ENCODE measurements around the gene LUZP1. TPM values are rescaled to one million over a fixed set of nuclear protein-coding genes. Genes with fewer than 3 reads are reported as not detected.

LUZP1 gene
- polyA plus RNA-seq, 1 of the 3 experiments (the other 2 are of a cell fraction): 8.9 TPM

- 92% methylated on average over 5 of the region's 5 CpGs for WGBS (ENCODE audit: low lambda C conversion rate)
- H2AFZ ChIP-seq (ENCODE audit: low read depth): no peak overlapping the region
- no peak overlapping the region for H3K9ac ChIP-seq
- TF ChIP-seq TCF12 (IDR thresholded peaks at IDR 0.05) (no peak), RFX5 (IDR thresholded peaks at IDR 0.05; ENCODE audit: low read length) (no peak), FOXJ3 (CRISPR knock-in tag; IDR thresholded peaks at IDR 0.05) (no peak), MAX (IDR thresholded peaks at IDR 0.05; ENCODE audit: low read depth) (no peak)
- no peaks in the 10 kb centered on the region for H3K27me3 ChIP-seq (ENCODE audit: insufficient read depth)
- no peaks in the 10 kb centered on the region for H3K36me3 ChIP-seq (replicated peaks in 1 of 2; ENCODE audit: control insufficient read depth in 1 of 2, insufficient read depth in 2 of 2, low read length in 1 of 2)
- peaks cover 98% of the 10 kb centered on the region for H4K20me1 ChIP-seq (ENCODE audit: insufficient read depth)
- H3K4me1 ChIP-seq (ENCODE audit: control insufficient read depth in 1 of 2, insufficient read depth in 2 of 2, low read depth in 1 of 2, low read length in 1 of 2): peaks cover 0 to 2% of the 10 kb centered on the region in 2 experiments; a peak in 1 of 4 replicates
- CTCF ChIA-PET: interaction anchor here (0.8 to 3.6 kb wide), 5 partner anchors 14 to 62 kb away, joined by 3 to 16 read pairs (median 3); no protein-coding TSS in a partner anchor
- peaks cover 100% of the 10 kb centered on the region for H3K79me2 ChIP-seq (ENCODE audit: insufficient read depth)
- H3K27ac ChIP-seq (ENCODE audit: low read depth in 2 of 2, low read length in 1 of 2): no peak overlapping the region
- no peaks in the 10 kb centered on the region for H3K9me3 ChIP-seq
- no peaks in the 10 kb centered on the region for H3F3A ChIP-seq (replicated peaks; ENCODE audit: insufficient read depth)
- no peak overlapping the region for H3K4me3 ChIP-seq (ENCODE audit: low read depth in 2 of 2, low read length in 1 of 2)
- DNase-seq: no peak
- H3K9me2 ChIP-seq: no peaks in the 10 kb centered on the region
- no peak overlapping the region for H3K4me2 ChIP-seq
- POLR2A ChIA-PET: no interaction called here
Measured at GRCh38 chr1:23159963-23160877, 8.4 kb downstream of the LUZP1 start.

- Histone ChIP-seq H2AFZ (ENCODE audit: low read depth) (no peak overlapping the region), H3K36me3 (replicated peaks in 1 of 2; ENCODE audit: control insufficient read depth in 1 of 2, insufficient read depth in 2 of 2, low read length in 1 of 2) (no peaks in the 10 kb centered on the region), H3K4me1 (ENCODE audit: control insufficient read depth in 1 of 2, insufficient read depth in 2 of 2, low read depth in 1 of 2, low read length in 1 of 2) (no peaks in the 10 kb centered on the region), H3K9me3 (no peaks in the 10 kb centered on the region), H4K20me1 (ENCODE audit: insufficient read depth) (peaks cover 95% of the 10 kb centered on the region), H3K27ac (ENCODE audit: low read depth in 2 of 2, low read length in 1 of 2) (no peak overlapping the region), H3F3A (replicated peaks; ENCODE audit: insufficient read depth) (no peaks in the 10 kb centered on the region), H3K4me3 (ENCODE audit: low read depth in 2 of 2, low read length in 1 of 2) (no peak overlapping the region), H3K9ac (no peak overlapping the region), H3K27me3 (ENCODE audit: insufficient read depth) (no peaks in the 10 kb centered on the region), H3K9me2 (no peaks in the 10 kb centered on the region), H3K4me2 (no peak overlapping the region), H3K79me2 (ENCODE audit: insufficient read depth) (peaks cover 100% of the 10 kb centered on the region)
- ChIA-PET POLR2A (no interaction called here), CTCF (no interaction called here)
- TF ChIP-seq CHD2 (IDR thresholded peaks at IDR 0.05; ENCODE audit: low read length, partially characterized antibody) (no peak), NFIC (IDR thresholded peaks at IDR 0.05; ENCODE audit: borderline replicate concordance) (0 out of 2 replicates have a peak, but pooled peaks have one; percentile 27)
- DNase-seq: no peak
- 94% methylated on average over 4 of the region's 4 CpGs for WGBS (ENCODE audit: low lambda C conversion rate)
Measured at GRCh38 chr1:23156940-23157339, 11.7 kb downstream of the LUZP1 start.

- H3K4me2 ChIP-seq: no peak overlapping the region
- H2AFZ ChIP-seq (ENCODE audit: low read depth): no peak overlapping the region
- no peak overlapping the region for H3K27ac ChIP-seq (ENCODE audit: low read depth in 2 of 2, low read length in 1 of 2)
- peaks cover 4 to 10% of the 10 kb centered on the region in 2 experiments; a peak in 2 of 4 replicates for H3K4me1 ChIP-seq (ENCODE audit: control insufficient read depth in 1 of 2, insufficient read depth in 2 of 2, low read depth in 1 of 2, low read length in 1 of 2)
- no peak overlapping the region for H3K4me3 ChIP-seq (ENCODE audit: low read depth in 2 of 2, low read length in 1 of 2)
- no peaks in the 10 kb centered on the region for H3K27me3 ChIP-seq (ENCODE audit: insufficient read depth)
- H4K20me1 ChIP-seq (ENCODE audit: insufficient read depth): peaks cover 94% of the 10 kb centered on the region
- ChIA-PET CTCF (interaction anchor here (1.5 to 3.0 kb wide), 2 partner anchors 31 to 47 kb away, joined by 3 to 12 read pairs; no protein-coding TSS in a partner anchor), POLR2A (no interaction called here)
- peaks cover 23% of the 10 kb centered on the region for H3F3A ChIP-seq (replicated peaks; ENCODE audit: insufficient read depth)
- TF ChIP-seq FOXJ3 (CRISPR knock-in tag; IDR thresholded peaks at IDR 0.05) (no peak), IRF3 (IDR thresholded peaks at IDR 0.05; ENCODE audit: low read depth, low read length) (no peak), FOSL2 (IDR thresholded peaks at IDR 0.05; ENCODE audit: borderline replicate concordance, low read depth) (no peak), TAF1 (IDR thresholded peaks at IDR 0.05; ENCODE audit: borderline replicate concordance, low read depth, low read length) (no peak), USF1 (IDR thresholded peaks at IDR 0.05; ENCODE audit: borderline replicate concordance, low read depth) (no peak), TEAD4 (IDR thresholded peaks at IDR 0.05; ENCODE audit: borderline replicate concordance, insufficient read depth) (no peak), GABPA (IDR thresholded peaks at IDR 0.05; ENCODE audit: low read depth) (no peak)
- 91% methylated on average over 1 of the region's 1 CpG for WGBS (ENCODE audit: low lambda C conversion rate)
- H3K36me3 ChIP-seq (replicated peaks in 1 of 2; ENCODE audit: control insufficient read depth in 1 of 2, insufficient read depth in 2 of 2, low read length in 1 of 2): peaks cover 0 to 3% of the 10 kb centered on the region in 2 experiments
- no peak for DNase-seq
- no peak overlapping the region for H3K9ac ChIP-seq
- H3K79me2 ChIP-seq (ENCODE audit: insufficient read depth): peaks cover 100% of the 10 kb centered on the region
- H3K9me3 ChIP-seq: no peaks in the 10 kb centered on the region
- no peaks in the 10 kb centered on the region for H3K9me2 ChIP-seq
Measured at GRCh38 chr1:23152966-23153684, 15.5 kb downstream of the LUZP1 start.
